ENCODE results near the gene NID1. TPM values are rescaled to one million over a fixed set of nuclear protein-coding genes. Genes with fewer than 3 reads are reported as not detected.
A peak's percentile ranks its signal among the peaks of the same experiment; 100 is the strongest.

Gene NID1
- total and polyA plus RNA-seq, 2 of the 4 experiments (the other 2 are of a cell fraction): 21.9 to 83.3 TPM

DNA sequence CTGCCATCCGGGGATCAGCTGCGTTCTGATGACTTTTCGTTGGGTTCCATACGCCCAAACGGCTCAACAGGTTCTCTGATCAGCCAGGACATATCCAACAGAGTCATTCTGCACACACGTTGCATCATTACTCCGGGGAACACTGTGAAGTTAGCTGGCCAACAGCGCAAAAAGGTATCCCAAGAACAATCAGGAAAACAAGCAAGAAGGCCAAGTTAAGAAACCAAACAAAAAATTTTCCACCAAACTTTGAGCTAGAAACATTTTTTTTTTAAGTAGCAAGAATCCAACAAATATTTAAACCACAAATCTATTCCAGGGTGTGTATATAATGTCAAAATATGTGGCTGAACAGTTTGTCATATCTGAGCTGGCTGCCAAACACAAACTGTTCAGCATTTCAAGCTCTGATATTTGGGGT lies 29.2 kb downstream of the NID1 start:
- H3K79me1 ChIP-seq (ENCODE audit: low read depth in 1 of 2, low read length in 2 of 2): peaks cover 0 to 25% of the 10 kb centered on the region in 2 experiments; a peak in 2 of 4 replicates
- no peaks in the 10 kb centered on the region for H3K9me3 ChIP-seq (ENCODE audit: control insufficient read depth, insufficient read depth, low read length)
- ChIA-PET POLR2A (ENCODE audit: unreplicated experiment) (no interaction called here), CTCF (interaction anchor here (0.6 kb wide), 1 partner anchor 9 kb away, joined by 3 read pairs; no protein-coding TSS in a partner anchor)
- no peak overlapping the region for H2BK15ac ChIP-seq (ENCODE audit: low read depth, low read length)
- peak overlapping the region; percentile 73 for H2AK9ac ChIP-seq (replicated peaks; ENCODE audit: low read depth, low read length, poor library complexity)
- no peak overlapping the region; the same call in 1 of the 2 replicates for H4K5ac ChIP-seq (ENCODE audit: low read depth, low read length)
- H3K27ac ChIP-seq (ENCODE audit: insufficient read depth, low read length): peak overlapping the region; percentile 59; the same call in 1 of the 2 replicates
- H3K9me1 ChIP-seq (ENCODE audit: insufficient read depth, low read length): peaks cover 18% of the 10 kb centered on the region
- H3K23ac ChIP-seq (ENCODE audit: low read depth, low read length): no peak overlapping the region
- no peak overlapping the region for H3K4me3 ChIP-seq (ENCODE audit: insufficient read depth, low read depth, low read length)
- no peak overlapping the region for H3K14ac ChIP-seq (replicated peaks; ENCODE audit: low read depth, low read length)
- DNase-seq (peak; percentile 53), ATAC-seq (ENCODE audit: low read depth) (peak; percentile 51)
- no peak overlapping the region for H3K4me2 ChIP-seq (ENCODE audit: low read depth, low read length)
- H2BK5ac ChIP-seq (ENCODE audit: low read depth, low read length, poor library complexity, severe bottlenecking): no peak overlapping the region
- H4K20me1 ChIP-seq (ENCODE audit: insufficient read depth, low read length): peaks cover 5% of the 10 kb centered on the region; the same call in 1 of the 2 replicates
- 0 out of 2 replicates have a peak overlapping the region, but pooled peaks have one; percentile 43 for H3K4ac ChIP-seq (ENCODE audit: low read depth, low read length)
- peak overlapping the region; percentile 51; the same call in 1 of the 2 replicates for H2AK5ac ChIP-seq (ENCODE audit: low read depth, low read length)
- dilution Hi-C loops (cut with HindIII; ENCODE audit: low sequenced_read_pairs, unreplicated experiment): no loop called here
- no peaks in the 10 kb centered on the region for H3K27me3 ChIP-seq (ENCODE audit: control insufficient read depth, insufficient read depth, low read length)
- no peak overlapping the region for H2BK20ac ChIP-seq (ENCODE audit: low read depth, low read length)
- no peak for TF ChIP-seq NFE2L2 (IDR thresholded peaks at IDR 0.05; ENCODE audit: low read depth, low read length)
- peak; percentile 49 for TF ChIP-seq CEBPB (IDR thresholded peaks at IDR 0.05; ENCODE audit: low read depth, low read length)
- H4K91ac ChIP-seq (ENCODE audit: insufficient read depth, low read depth, low read length): no peak overlapping the region
- peaks cover 21% of the 10 kb centered on the region for H3K36me3 ChIP-seq (ENCODE audit: control insufficient read depth, insufficient read depth, low read length)
- no peak overlapping the region for H2AFZ ChIP-seq (replicated peaks; ENCODE audit: low read length, poor library complexity)
- in situ Hi-C loops (cut with MboI; ENCODE audit: low sequenced_read_pairs): no loop called here
- intact Hi-C loops (cut with micrococcal nuclease): loop anchor here (10.0 kb wide), 1 partner anchor 51 kb away; no protein-coding TSS in a partner anchor
- H3K9ac ChIP-seq (ENCODE audit: low read depth, low read length): no peak overlapping the region
- 82% methylated on average over 4 of the region's 8 CpGs; no CpG with 5 or more reads in 1 of the 2 experiments for WGBS, 2 experiments (ENCODE audit: extremely low coverage in 2 of 2, insufficient read length in 1 of 2)
- BruUV-seq (replicated peaks): no TSS peak
- peaks cover 12% of the 10 kb centered on the region for H3K4me1 ChIP-seq (ENCODE audit: control insufficient read depth, insufficient read depth, low read length)
- H4K8ac ChIP-seq (ENCODE audit: low read depth in 2 of 2, low read length in 2 of 2): 0 out of 4 replicates have a peak overlapping the region, but pooled peaks of 1 of the 2 experiments have one; percentile 35
- no peak overlapping the region; the same call in 1 of the 2 replicates for H3K56ac ChIP-seq (ENCODE audit: extremely low read depth, insufficient read depth, low read length)
- H3K18ac ChIP-seq (ENCODE audit: low read depth, low read length): no peak overlapping the region
- H2BK120ac ChIP-seq (ENCODE audit: low read depth, low read length): no peak overlapping the region
